Brain microvascular endothelial cell (primary cell): ENCODE data around the gene CD6.
"Not testable (repeated sequence)": the region's sequence is repeated elsewhere in the genome, so short reads cannot be mapped to it uniquely, and the experiment has no call there.

Source experiments
- DNase-seq: peaks from one replicate; pipeline ENCODE4 v3.0.0-alpha.2; 2020
- H3K27ac ChIP-seq: fragments of 250-450 bp; sonication (Bioruptor Pico); 2 replicates; pipeline ENCODE4 v1.5.1; 2020; ENCODE audit warnings: mild to moderate bottlenecking, moderate library complexity
- H3K27me3 ChIP-seq: fragments of 250-450 bp; sonication (Bioruptor Pico); replicated peaks from 2 replicates; pipeline ENCODE4 v1.5.1; 2020; ENCODE audit warnings: mild to moderate bottlenecking
- H3K36me3 ChIP-seq: fragments of 250-450 bp; sonication (Bioruptor Pico); replicated peaks from 2 replicates; pipeline ENCODE4 v1.5.1; 2020; ENCODE audit warnings: mild to moderate bottlenecking
- H3K4me3 ChIP-seq: 2 replicates; pipeline ENCODE4 v1.5.1; 2011; ENCODE audit warnings: low read depth, mild to moderate bottlenecking, control low read depth, low read length, moderate library complexity
- in situ Hi-C: cut with HindIII; loops from 2 replicates; pipeline ENCODE4 v1.10.0; 2017; ENCODE audit warnings: low sequenced_read_pairs, low pct_ligation_motif_present
- TF ChIP-seq, protein P1 (sequence below): IDR thresholded peaks from 2 replicates; pipeline ENCODE4 v1.5.1; 2011; ENCODE audit warnings: low read depth, mild to moderate bottlenecking, moderate library complexity, low read length, control low read depth, inconsistent platforms; ENCODE audit errors: missing control alignments

CD6 gene

DNA sequence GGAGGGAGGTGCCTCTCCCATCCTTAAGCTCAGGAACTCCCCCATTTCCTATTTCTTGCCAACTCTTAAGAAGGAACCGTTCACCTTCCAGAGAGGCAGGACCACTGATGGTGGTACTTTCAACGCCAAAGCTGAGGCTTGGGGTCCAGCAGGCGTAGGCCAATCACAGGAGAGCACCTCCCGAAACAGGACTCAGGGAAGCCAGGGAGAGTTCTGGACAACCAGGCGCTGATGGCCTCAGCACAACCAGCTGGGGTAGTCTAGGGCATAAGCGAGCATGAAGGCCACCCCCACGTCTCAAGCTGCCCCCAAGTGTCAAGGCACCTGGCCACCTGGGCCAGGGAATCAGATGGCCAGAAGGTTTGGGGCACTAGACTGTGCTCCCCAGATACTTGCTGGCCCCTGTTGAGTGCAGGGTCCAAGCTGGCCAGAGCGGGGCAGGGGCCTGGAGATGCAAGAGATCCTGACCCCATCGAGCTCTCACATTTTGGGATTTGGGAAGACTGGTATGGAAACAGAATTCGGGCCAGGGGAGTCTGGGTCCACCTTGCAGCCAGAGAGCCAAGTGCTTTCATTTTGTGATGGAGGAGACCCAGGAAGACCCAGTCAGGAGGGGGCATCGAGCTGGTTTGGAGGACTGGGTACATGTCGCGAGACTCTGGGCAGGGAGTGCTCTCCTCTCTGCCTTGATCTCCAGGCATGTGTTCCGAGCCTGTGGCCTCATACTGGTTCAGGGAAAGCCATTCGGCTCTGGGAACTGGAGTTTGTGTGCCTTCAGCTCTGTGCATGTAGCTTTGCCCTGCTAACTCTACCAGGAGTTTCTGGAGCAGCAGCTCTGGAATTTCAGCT is 926 bp downstream of the CD6 start:
- no peak overlapping the region for H3K4me3 ChIP-seq
- in situ Hi-C loops, result no loop called here
- TF ChIP-seq, protein P1, sequence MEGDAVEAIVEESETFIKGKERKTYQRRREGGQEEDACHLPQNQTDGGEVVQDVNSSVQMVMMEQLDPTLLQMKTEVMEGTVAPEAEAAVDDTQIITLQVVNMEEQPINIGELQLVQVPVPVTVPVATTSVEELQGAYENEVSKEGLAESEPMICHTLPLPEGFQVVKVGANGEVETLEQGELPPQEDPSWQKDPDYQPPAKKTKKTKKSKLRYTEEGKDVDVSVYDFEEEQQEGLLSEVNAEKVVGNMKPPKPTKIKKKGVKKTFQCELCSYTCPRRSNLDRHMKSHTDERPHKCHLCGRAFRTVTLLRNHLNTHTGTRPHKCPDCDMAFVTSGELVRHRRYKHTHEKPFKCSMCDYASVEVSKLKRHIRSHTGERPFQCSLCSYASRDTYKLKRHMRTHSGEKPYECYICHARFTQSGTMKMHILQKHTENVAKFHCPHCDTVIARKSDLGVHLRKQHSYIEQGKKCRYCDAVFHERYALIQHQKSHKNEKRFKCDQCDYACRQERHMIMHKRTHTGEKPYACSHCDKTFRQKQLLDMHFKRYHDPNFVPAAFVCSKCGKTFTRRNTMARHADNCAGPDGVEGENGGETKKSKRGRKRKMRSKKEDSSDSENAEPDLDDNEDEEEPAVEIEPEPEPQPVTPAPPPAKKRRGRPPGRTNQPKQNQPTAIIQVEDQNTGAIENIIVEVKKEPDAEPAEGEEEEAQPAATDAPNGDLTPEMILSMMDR, result no peak
- H3K27ac ChIP-seq, result no peak overlapping the region
- no peaks in the 10 kb centered on the region for H3K36me3 ChIP-seq
- no peak for DNase-seq
- H3K27me3 ChIP-seq, result no peaks in the 10 kb centered on the region

DNA sequence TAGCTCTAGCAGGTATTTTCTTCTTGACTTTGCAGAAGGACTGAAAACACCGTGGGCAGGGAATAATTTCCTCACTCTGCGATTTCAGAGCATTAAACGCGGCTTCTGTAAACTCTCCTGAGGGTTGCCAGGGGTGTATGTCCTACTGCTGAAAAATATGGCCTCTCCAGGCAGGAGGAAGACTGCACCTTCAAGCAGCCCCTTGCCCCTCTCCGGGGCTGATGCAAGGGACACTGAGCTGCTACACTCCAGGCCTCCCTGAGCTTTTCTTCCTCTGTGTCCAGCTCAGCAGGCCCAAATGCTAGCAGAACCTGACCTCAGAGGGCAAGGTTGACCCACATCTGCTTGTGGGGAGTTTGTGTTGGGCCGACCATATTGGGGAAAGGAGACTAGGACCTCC is 2.2 kb downstream of the CD6 start:
- in situ Hi-C loops, result no loop called here
- Histone ChIP-seq H3K36me3 (no peaks in the 10 kb centered on the region), H3K27ac (no peak overlapping the region), H3K27me3 (no peaks in the 10 kb centered on the region), H3K4me3 (no peak overlapping the region)
- TF ChIP-seq, protein P1, result no peak
- no peak for DNase-seq

DNA sequence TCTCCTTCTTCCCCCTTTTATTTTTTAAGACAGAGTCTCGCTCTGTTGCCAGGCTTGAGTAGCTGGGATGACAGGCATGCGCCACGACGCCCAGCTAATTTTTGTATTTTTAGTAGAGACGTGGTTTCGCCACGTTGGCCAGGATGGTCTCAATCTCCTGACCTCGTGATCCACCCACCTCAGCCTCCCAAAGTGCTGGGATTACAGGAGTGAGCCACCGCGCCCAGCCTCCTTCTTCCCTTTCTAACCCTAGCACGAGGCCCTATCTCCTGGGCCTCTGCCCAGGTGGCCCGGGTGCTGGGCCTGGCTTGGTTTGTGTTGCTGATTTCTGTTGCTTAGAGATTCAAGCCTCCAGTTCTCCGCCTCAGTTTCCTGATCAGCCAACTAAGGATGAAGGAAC is 2.8 kb downstream of the CD6 start:
- not testable (repeated sequence) for H3K27ac ChIP-seq

DNA sequence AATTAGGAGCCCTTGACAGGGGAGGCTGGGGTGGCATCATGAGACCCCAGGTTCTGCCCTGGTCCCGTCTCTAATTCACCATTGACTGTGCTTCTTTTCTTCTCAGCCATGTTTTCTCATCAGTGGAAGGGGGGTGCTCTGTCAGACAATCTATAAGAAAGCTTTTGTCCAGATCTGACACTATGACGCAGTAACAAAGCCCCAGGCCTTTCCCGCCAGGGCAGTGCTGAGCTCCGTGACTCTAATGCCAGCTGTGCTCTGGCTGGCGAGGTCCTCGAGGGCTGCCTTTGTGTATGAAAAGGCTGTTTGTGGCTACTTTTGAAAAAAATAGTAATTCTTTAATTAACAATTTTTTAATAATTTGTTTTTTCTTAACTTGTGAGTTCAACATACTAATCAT is 3.2 kb downstream of the CD6 start:
- Histone ChIP-seq H3K27me3 (no peaks in the 10 kb centered on the region), H3K4me3 (no peak overlapping the region), H3K27ac (no peak overlapping the region), H3K36me3 (no peaks in the 10 kb centered on the region)
- in situ Hi-C loops, result no loop called here
- TF ChIP-seq, protein P1, result no peak
- DNase-seq, result no peak

More for the DNA sequence above, 2.8 kb downstream of the CD6 start:
- DNase-seq, H3K36me3 ChIP-seq, H3K27me3 ChIP-seq, H3K4me3 ChIP-seq, in situ Hi-C loops: not testable (repeated sequence)

DNA sequence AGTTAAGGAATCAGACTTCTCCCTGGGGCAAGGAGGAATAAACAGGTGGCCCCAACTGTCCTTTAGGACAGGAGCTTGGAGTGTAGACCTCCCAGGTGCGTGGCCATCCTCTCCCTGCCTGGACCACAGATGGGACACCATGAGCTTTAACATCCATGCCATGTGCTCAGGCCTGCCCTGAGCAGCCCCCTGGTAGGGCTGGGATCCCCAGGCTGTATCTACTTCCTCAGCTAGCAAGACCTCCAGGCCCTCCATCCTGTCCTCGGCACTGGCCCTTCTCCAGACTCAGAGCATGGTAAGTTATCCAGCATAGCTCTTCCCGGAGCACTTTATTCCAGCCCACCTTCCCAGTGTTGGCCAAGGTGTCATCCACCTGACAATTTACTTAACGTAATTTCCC is 5.7 kb downstream of the CD6 start:
- in situ Hi-C loops, result no loop called here
- Histone ChIP-seq H3K36me3 (no peaks in the 10 kb centered on the region), H3K27ac (no peak overlapping the region)

DNA sequence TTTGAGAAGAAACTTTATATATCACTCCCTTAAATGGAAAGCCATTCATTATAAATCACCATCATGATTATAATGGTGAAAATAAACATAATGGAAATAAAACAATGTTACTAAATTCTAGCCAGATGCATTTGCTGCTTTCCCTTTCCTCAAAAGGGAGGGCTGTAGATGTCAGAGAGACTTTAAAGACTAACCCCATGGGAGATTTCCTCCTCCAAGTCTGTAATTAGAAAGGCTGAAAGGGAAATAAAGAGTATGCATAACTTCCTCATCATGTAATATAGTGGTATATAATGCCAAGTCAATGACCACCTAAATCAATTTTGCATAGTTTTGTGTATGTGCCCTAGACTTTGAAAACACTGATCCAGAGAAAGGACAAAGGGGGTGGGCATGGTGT is 6.4 kb downstream of the CD6 start:
- in situ Hi-C loops, result no loop called here
- no peaks in the 10 kb centered on the region for H3K27me3 ChIP-seq
- TF ChIP-seq, protein P1, result no peak
- no peaks in the 10 kb centered on the region for H3K36me3 ChIP-seq
- no peak overlapping the region for H3K27ac ChIP-seq
- DNase-seq, result no peak
- no peak overlapping the region for H3K4me3 ChIP-seq

More for the DNA sequence above, 5.7 kb downstream of the CD6 start:
- TF ChIP-seq, protein P1, result no peak
- Histone ChIP-seq H3K27me3 (no peaks in the 10 kb centered on the region), H3K4me3 (no peak overlapping the region)
- DNase-seq, result no peak
